Measurements from ENCODE around the gene PCP2.
"Not testable (repeated sequence)": the region's sequence is repeated elsewhere in the genome, so short reads cannot be mapped to it uniquely, and the experiment has no call there.

The PCP2 gene

DNA sequence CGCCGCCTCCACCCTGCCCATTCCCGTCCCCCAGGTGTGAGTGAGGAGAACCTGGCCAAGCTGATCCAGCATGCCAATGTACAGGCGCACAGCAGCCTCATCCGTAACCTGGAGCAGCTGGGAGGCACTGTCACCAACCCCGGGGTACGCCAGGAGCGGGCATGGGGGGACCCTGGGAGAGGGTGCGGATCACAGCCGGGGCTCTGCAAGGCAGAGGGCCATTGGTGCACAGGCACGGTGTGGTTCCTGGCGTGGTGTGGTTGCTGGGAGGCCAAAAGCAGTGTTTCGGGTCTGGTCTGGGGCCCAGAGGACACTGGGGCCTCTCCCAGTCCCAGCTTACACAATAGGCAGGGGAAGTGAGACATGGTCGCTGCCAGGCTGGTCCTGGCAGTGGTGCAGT, 11.6 kb upstream of the PCP2 start:
- no peak overlapping the region for H3K9ac ChIP-seq (ENCODE audit: insufficient read length)
- H3K4me3 ChIP-seq, result no peak overlapping the region
- TF ChIP-seq POLR2AphosphoS5 (IDR thresholded peaks at IDR 0.05; ENCODE audit: borderline replicate concordance, low read depth, low read length) (no peak; the same call in 1 of the 2 replicates), FOXP2 (optimal IDR thresholded peaks at IDR 0.05; ENCODE audit: control extremely low read depth, extremely low read length, insufficient read depth) (no peak), EZH2 (IDR thresholded peaks at IDR 0.05) (no peak)
- H3K27ac ChIP-seq, result no peak overlapping the region
- H3K9me3 ChIP-seq (ENCODE audit: low read depth, low read length), result no peaks in the 10 kb centered on the region
- no peak for DNase-seq (ENCODE audit: low read depth, low spot score)
- no peaks in the 10 kb centered on the region for H3K36me3 ChIP-seq (ENCODE audit: insufficient read depth, low read length)

DNA sequence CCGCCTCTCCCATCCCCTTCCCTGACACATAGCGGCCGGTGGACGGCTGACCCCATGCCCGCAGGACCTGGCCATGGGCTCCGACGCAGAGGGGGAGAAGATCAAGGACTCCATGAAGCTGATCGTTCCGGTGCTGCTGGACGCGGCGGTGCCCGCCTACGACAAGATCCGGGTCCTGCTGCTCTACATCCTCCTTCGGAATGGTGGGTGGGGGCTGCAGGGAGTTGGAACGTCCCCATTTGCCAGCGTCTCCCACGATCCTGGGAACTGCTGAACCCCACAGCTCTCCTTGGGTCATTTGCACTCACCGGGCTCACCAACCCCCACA, 11.0 kb upstream of the PCP2 start:
- Histone ChIP-seq H3K36me3 (ENCODE audit: insufficient read depth, low read length) (no peaks in the 10 kb centered on the region), H3K9ac (ENCODE audit: insufficient read length) (no peak overlapping the region), H3K27ac (no peak overlapping the region), H3K4me3 (no peak overlapping the region), H3K9me3 (ENCODE audit: low read depth, low read length) (no peaks in the 10 kb centered on the region)
- no peak for TF ChIP-seq FOXP2 (optimal IDR thresholded peaks at IDR 0.05; ENCODE audit: control extremely low read depth, extremely low read length, insufficient read depth)
- no peak for TF ChIP-seq EZH2 (IDR thresholded peaks at IDR 0.05)
- TF ChIP-seq POLR2AphosphoS5 (IDR thresholded peaks at IDR 0.05; ENCODE audit: borderline replicate concordance, low read depth, low read length), result no peak
- DNase-seq (ENCODE audit: low read depth, low spot score), result no peak

- H3K9me3 ChIP-seq (ENCODE audit: low read depth, low read length); H3K4me3 ChIP-seq; DNase-seq (ENCODE audit: low read depth, low spot score); H3K27ac ChIP-seq; H3K9ac ChIP-seq (ENCODE audit: insufficient read length); H3K36me3 ChIP-seq (ENCODE audit: insufficient read depth, low read length): not testable (repeated sequence)
These were observed 10.4 kb upstream of the PCP2 start for GRCh38 chr19:7643629-7644549.

DNA sequence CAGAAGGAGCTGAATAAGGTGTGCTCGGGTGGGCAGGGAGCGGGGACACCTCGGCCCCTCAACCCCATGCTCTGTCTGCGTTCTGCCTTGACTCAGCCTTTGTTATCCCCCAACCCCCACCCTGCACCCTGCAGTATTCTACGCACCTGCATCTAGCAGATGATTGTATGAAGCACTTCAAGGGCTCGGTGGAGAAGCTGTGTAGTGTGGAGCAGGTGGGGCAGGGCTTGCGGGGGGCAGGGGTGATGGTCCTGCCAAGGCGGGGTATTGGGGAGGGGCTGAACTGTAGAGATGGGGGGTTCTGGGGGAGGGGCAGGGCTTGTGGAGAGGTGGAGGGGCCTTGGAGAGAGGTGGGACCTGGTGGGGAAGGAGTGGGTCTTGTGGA, 9.5 kb upstream of the PCP2 start:
- Histone ChIP-seq H3K27ac (no peak overlapping the region), H3K36me3 (ENCODE audit: insufficient read depth, low read length) (no peaks in the 10 kb centered on the region), H3K9me3 (ENCODE audit: low read depth, low read length) (no peaks in the 10 kb centered on the region), H3K9ac (ENCODE audit: insufficient read length) (no peak overlapping the region), H3K4me3 (no peak overlapping the region)
- DNase-seq (ENCODE audit: low read depth, low spot score), result no peak
- TF ChIP-seq POLR2AphosphoS5 (IDR thresholded peaks at IDR 0.05; ENCODE audit: borderline replicate concordance, low read depth, low read length) (no peak), FOXP2 (optimal IDR thresholded peaks at IDR 0.05; ENCODE audit: control extremely low read depth, extremely low read length, insufficient read depth) (no peak)

DNA sequence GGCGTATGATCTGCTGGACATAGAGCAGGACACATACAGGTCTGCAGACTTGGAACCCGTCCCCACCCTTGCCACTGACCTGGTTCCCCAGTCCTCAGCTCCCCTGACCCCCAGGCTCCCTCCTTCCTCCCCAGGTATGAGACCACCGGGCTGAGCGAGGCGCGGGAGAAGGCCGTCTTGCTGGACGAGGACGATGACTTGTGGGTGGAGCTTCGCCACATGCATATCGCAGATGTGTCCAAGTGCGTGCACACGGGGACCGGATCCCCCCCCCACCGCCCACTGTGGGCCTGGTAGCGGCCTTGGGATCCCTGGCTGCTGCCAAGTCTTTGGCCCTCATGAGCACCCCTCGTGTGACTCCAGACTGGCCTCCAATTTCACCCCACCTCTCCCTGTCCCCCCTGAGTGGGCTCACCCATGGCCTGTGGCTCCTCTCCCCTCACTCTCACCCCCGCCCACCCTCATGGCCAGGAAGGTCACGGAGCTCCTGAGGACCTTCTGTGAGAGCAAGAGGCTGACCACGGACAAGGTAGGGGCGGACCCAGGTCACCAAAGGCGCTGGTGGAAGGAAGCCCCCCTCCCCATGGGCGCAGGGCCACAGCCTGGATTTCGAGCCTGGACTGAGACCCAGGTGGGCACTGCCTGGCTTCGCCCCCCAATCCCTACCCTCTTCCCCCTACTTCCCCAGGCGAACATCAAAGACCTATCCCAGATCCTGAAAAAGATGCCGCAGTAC, 8.9 kb upstream of the PCP2 start:
- TF ChIP-seq POLR2AphosphoS5 (IDR thresholded peaks at IDR 0.05; ENCODE audit: borderline replicate concordance, low read depth, low read length) (no peak), FOXP2 (optimal IDR thresholded peaks at IDR 0.05; ENCODE audit: control extremely low read depth, extremely low read length, insufficient read depth) (no peak), EZH2 (IDR thresholded peaks at IDR 0.05) (no peak)
- Histone ChIP-seq H3K4me3 (no peak overlapping the region), H3K9ac (ENCODE audit: insufficient read length) (no peak overlapping the region), H3K9me3 (ENCODE audit: low read depth, low read length) (no peaks in the 10 kb centered on the region), H3K36me3 (ENCODE audit: insufficient read depth, low read length) (no peaks in the 10 kb centered on the region), H3K27ac (no peak overlapping the region)
- DNase-seq (ENCODE audit: low read depth, low spot score), result no peak

GRCh38 chr19:7641290-7642276, 8.1 kb upstream of the PCP2 start:
- no peak overlapping the region for H3K27ac ChIP-seq
- TF ChIP-seq FOXP2 (optimal IDR thresholded peaks at IDR 0.05; ENCODE audit: control extremely low read depth, extremely low read length, insufficient read depth) (no peak), EZH2 (IDR thresholded peaks at IDR 0.05) (no peak), POLR2AphosphoS5 (IDR thresholded peaks at IDR 0.05; ENCODE audit: borderline replicate concordance, low read depth, low read length) (no peak)
- H3K9ac ChIP-seq (ENCODE audit: insufficient read length), result no peak overlapping the region
- no peak overlapping the region for H3K4me3 ChIP-seq
- H3K36me3 ChIP-seq (ENCODE audit: insufficient read depth, low read length), result no peaks in the 10 kb centered on the region
- H3K9me3 ChIP-seq (ENCODE audit: low read depth, low read length), result no peaks in the 10 kb centered on the region
- no peak for DNase-seq (ENCODE audit: low read depth, low spot score)

DNA sequence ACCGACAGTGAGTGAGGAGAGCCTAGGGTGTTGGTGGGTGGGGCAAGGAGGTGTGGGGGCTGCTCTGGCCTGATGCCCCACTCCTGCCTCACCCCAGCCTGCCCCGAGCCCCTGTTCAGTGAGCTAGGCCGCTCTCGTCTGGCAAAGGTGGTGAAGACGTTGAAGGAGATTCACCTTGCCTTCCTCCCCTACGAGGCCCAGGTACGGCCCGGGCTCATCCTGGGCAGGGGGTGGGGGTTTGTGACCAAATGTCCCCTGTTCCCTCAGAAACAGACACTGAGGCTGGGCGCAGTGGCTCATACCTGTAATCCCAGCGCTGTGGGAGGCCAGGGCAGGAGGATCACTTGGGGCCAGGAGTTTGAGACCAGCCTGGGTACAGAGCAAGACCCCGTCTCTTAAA, 7.3 kb upstream of the PCP2 start:
- Histone ChIP-seq H3K36me3 (ENCODE audit: insufficient read depth, low read length) (no peaks in the 10 kb centered on the region), H3K9me3 (ENCODE audit: low read depth, low read length) (no peaks in the 10 kb centered on the region), H3K9ac (ENCODE audit: insufficient read length) (no peak overlapping the region), H3K4me3 (no peak overlapping the region), H3K27ac (no peak overlapping the region)
- no peak for TF ChIP-seq EZH2 (IDR thresholded peaks at IDR 0.05)
- no peak for TF ChIP-seq FOXP2 (optimal IDR thresholded peaks at IDR 0.05; ENCODE audit: control extremely low read depth, extremely low read length, insufficient read depth)
- no peak for TF ChIP-seq POLR2AphosphoS5 (IDR thresholded peaks at IDR 0.05; ENCODE audit: borderline replicate concordance, low read depth, low read length)
- no peak for DNase-seq (ENCODE audit: low read depth, low spot score)

DNA sequence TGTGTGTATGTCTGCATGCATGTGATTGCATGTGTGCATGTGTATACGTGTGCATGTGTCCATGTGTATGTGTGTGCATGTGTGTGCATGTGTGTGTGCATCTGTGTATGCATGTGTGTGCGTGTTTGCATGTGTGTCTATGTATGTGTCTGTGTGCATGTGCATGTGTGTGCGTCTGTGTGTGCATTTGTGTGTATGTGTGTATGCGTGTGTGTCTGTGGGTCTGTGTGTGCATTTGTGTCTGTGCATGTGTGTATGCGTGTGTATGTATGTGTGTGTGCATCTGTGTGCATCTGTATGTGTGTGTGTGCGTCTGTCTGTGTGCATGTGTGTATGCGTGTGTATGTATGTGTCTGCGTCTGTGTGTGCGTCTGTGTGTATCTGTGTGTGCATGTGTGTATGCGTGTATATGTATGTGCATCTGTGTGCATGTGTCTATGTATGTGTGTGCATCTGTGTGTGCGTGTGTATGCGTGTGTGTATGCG, 6.4 kb upstream of the PCP2 start:
- no peak for DNase-seq (ENCODE audit: low read depth, low spot score)
- H3K27ac ChIP-seq, result no peak overlapping the region

More for the DNA sequence above, 6.4 kb upstream of the PCP2 start:
- no peak overlapping the region for H3K9ac ChIP-seq (ENCODE audit: insufficient read length)
- no peak overlapping the region for H3K4me3 ChIP-seq
- H3K36me3 ChIP-seq (ENCODE audit: insufficient read depth, low read length), result no peaks in the 10 kb centered on the region
- H3K9me3 ChIP-seq (ENCODE audit: low read depth, low read length), result no peaks in the 10 kb centered on the region
- TF ChIP-seq FOXP2 (optimal IDR thresholded peaks at IDR 0.05; ENCODE audit: control extremely low read depth, extremely low read length, insufficient read depth) (no peak), EZH2 (IDR thresholded peaks at IDR 0.05) (no peak), POLR2AphosphoS5 (IDR thresholded peaks at IDR 0.05; ENCODE audit: borderline replicate concordance, low read depth, low read length) (no peak)

Data from SK-N-MC (cell line).